ENCODE results near the gene DAGLB.
"Not testable (repeated sequence)": the region's sequence is repeated elsewhere in the genome, so short reads cannot be mapped to it uniquely, and the experiment has no call there.

DNA sequence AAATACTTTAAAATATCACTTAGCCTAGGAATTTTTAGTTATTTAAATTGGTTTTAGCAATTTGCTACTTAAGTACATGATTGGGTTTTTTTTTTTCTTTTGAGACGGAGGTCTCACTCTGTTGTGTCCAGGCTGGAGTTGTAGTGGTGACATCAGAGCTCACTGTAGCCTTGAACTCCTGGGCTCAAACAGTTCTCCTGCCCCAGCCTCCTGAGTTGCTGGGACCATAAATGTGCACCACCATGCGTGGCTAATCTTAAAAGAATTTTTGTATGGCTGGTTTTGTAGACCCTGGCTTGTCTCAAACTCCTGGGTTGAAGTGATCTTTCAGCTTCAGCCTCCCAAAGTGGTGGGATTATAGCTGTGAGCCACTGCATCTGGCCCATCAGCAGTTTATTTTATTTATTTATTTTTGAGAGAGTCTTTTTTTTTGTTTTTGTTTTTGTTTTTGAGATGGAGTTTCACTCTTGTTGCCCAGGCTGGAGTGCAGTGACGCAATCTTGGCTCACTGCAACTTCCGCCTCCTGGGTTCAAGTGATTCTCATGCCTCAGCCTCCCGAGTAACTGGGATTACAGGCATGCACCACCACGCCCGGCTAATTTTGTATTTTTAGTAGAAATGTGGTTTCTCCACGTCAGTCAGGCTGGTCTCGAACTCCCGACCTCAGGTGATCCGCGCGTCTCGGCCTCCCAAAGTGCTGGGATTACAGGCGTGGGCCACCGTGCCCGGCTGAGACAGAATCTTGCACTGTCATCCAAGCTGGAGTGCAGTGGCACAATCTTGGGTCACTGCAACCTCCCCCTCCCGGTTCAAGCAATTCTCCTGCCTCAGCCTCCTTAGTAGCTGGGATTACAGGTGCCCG, 47.3 kb downstream of the DAGLB start:
- TF ChIP-seq, protein P1, sequence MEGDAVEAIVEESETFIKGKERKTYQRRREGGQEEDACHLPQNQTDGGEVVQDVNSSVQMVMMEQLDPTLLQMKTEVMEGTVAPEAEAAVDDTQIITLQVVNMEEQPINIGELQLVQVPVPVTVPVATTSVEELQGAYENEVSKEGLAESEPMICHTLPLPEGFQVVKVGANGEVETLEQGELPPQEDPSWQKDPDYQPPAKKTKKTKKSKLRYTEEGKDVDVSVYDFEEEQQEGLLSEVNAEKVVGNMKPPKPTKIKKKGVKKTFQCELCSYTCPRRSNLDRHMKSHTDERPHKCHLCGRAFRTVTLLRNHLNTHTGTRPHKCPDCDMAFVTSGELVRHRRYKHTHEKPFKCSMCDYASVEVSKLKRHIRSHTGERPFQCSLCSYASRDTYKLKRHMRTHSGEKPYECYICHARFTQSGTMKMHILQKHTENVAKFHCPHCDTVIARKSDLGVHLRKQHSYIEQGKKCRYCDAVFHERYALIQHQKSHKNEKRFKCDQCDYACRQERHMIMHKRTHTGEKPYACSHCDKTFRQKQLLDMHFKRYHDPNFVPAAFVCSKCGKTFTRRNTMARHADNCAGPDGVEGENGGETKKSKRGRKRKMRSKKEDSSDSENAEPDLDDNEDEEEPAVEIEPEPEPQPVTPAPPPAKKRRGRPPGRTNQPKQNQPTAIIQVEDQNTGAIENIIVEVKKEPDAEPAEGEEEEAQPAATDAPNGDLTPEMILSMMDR (optimal IDR thresholded peaks at IDR 0.05 in 1 of 3, IDR thresholded peaks at IDR 0.05 in 1 of 3, conservative IDR thresholded peaks at IDR 0.05 in 1 of 3; ENCODE audit: extremely low read depth in 1 of 3, insufficient read depth in 2 of 3, low read length in 3 of 3): not testable (repeated sequence)
- TF ChIP-seq EZH2 (IDR thresholded peaks at IDR 0.05; ENCODE audit: low read length): not testable (repeated sequence)
